ENCODE data around the gene TRAT1.

Gene TRAT1

DNA sequence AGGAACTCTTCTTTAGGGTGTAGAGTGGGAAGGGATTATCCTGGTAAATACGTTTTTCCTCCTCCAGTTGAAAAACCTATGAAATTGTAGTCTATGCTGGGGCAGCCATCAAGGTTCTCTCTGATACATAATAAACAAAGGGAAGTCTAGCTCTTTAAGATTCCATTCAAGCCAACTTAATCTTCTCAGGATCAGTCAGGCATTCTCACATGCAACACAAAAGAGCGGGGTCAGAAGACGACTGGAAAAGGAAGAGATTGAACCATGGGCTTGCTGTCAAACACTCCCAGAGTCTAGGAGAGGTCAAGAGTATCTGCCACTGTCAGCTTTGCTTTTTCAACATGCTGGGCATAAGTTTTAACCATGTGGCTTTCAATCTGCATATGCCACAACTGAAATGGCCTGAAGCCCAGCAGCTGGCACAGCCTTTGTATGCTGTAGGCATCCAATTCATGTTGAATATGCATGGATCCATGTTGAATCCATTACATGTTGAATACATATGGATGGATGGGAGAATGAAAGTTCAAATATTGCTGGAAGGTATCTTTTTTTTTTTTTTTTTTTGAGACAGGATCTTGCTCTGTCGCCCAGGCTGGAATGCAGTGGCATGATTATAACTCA is 8.5 kb downstream of the TRAT1 start:
- no peak overlapping the region for H3K4me3 ChIP-seq (ENCODE audit: insufficient read length, low read depth)
- H3K9ac ChIP-seq (ENCODE audit: insufficient read length, low read depth) = no peak overlapping the region
- TF ChIP-seq SUZ12 (IDR thresholded peaks at IDR 0.05; ENCODE audit: extremely low read depth, insufficient read depth, insufficient read length) = no peak
- no peak for TF ChIP-seq ZNF274 (IDR thresholded peaks at IDR 0.05; ENCODE audit: low read depth, low read length)
- TF ChIP-seq YY1 (IDR thresholded peaks at IDR 0.05; ENCODE audit: insufficient read depth, insufficient read length) = no peak
- H3K9me3 ChIP-seq (ENCODE audit: insufficient read depth, low read length) = no peaks in the 10 kb centered on the region
- no peaks in the 10 kb centered on the region for H3K36me3 ChIP-seq (ENCODE audit: insufficient read depth, insufficient read length, low read length)
- H3K4me1 ChIP-seq (ENCODE audit: insufficient read depth, insufficient read length) = no peaks in the 10 kb centered on the region
- H3K27me3 ChIP-seq (ENCODE audit: insufficient read depth, insufficient read length) = no peaks in the 10 kb centered on the region
- DNase-seq (ENCODE audit: low read depth, low spot score) = peak; percentile 8

DNA sequence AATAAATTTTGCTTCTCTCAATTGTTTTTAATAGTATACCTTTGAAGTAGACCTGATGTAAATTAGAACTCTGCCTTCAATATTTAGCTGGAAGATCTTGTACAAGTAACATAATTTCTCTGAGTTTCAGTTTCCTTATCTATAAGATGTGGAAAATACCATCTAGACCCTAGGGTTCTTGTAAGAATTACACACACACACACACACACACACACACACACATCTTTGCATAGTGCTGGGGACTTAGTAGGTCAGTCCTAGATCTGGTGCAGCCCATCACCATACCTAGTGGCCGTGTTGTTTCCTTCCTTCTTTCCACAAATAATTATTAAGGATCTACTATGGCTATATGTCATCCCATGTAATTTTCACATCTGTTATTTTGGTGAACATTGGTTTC is 11.0 kb downstream of the TRAT1 start:
- Histone ChIP-seq H3K9ac (ENCODE audit: insufficient read length, low read depth) (no peak overlapping the region), H3K4me3 (ENCODE audit: insufficient read length, low read depth) (no peak overlapping the region), H3K4me1 (ENCODE audit: insufficient read depth, insufficient read length) (no peaks in the 10 kb centered on the region), H3K9me3 (ENCODE audit: insufficient read depth, low read length) (no peaks in the 10 kb centered on the region), H3K27me3 (ENCODE audit: insufficient read depth, insufficient read length) (no peaks in the 10 kb centered on the region), H3K36me3 (ENCODE audit: insufficient read depth, insufficient read length, low read length) (no peaks in the 10 kb centered on the region)
- DNase-seq (ENCODE audit: low read depth, low spot score) = no peak
- no peak for TF ChIP-seq YY1 (IDR thresholded peaks at IDR 0.05; ENCODE audit: insufficient read depth, insufficient read length)
- TF ChIP-seq SUZ12 (IDR thresholded peaks at IDR 0.05; ENCODE audit: extremely low read depth, insufficient read depth, insufficient read length) = no peak
- no peak for TF ChIP-seq ZNF274 (IDR thresholded peaks at IDR 0.05; ENCODE audit: low read depth, low read length)

DNA sequence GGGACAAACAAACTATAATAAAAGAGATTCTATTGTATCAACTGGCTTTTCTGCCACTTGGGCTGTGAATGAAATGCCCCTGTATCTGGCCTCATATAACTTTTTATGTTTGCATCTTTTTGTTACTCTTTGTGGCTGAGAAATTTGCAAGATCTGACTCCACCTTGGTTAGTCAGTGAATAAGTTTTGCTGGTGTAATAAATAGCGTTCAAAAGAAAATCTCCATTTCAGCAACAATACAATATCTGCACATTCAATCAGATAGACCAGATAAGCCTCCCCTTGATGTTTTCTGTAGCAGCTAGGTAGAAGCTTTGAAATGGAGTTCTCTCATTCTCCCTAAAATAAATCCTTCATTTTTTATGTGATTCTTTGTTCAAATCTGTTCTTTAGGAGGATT is 12.0 kb downstream of the TRAT1 start:
- Histone ChIP-seq H3K9ac (ENCODE audit: insufficient read length, low read depth) (no peak overlapping the region), H3K4me1 (ENCODE audit: insufficient read depth, insufficient read length) (no peaks in the 10 kb centered on the region), H3K9me3 (ENCODE audit: insufficient read depth, low read length) (no peaks in the 10 kb centered on the region), H3K4me3 (ENCODE audit: insufficient read length, low read depth) (no peak overlapping the region), H3K27me3 (ENCODE audit: insufficient read depth, insufficient read length) (no peaks in the 10 kb centered on the region), H3K36me3 (ENCODE audit: insufficient read depth, insufficient read length, low read length) (no peaks in the 10 kb centered on the region)
- no peak for DNase-seq (ENCODE audit: low read depth, low spot score)
- TF ChIP-seq YY1 (IDR thresholded peaks at IDR 0.05; ENCODE audit: insufficient read depth, insufficient read length) (no peak), ZNF274 (IDR thresholded peaks at IDR 0.05; ENCODE audit: low read depth, low read length) (no peak), SUZ12 (IDR thresholded peaks at IDR 0.05; ENCODE audit: extremely low read depth, insufficient read depth, insufficient read length) (no peak)

- no peaks in the 10 kb centered on the region for H3K27me3 ChIP-seq (ENCODE audit: insufficient read depth, insufficient read length)
- no peak for TF ChIP-seq ZNF274 (IDR thresholded peaks at IDR 0.05; ENCODE audit: low read depth, low read length)
- no peak for TF ChIP-seq SUZ12 (IDR thresholded peaks at IDR 0.05; ENCODE audit: extremely low read depth, insufficient read depth, insufficient read length)
- no peak for TF ChIP-seq YY1 (IDR thresholded peaks at IDR 0.05; ENCODE audit: insufficient read depth, insufficient read length)
- H3K36me3 ChIP-seq (ENCODE audit: insufficient read depth, insufficient read length, low read length) = no peaks in the 10 kb centered on the region
- H3K9me3 ChIP-seq (ENCODE audit: insufficient read depth, low read length) = no peaks in the 10 kb centered on the region
- no peak overlapping the region for H3K4me3 ChIP-seq (ENCODE audit: insufficient read length, low read depth)
- DNase-seq (ENCODE audit: low read depth, low spot score) = no peak
- H3K9ac ChIP-seq (ENCODE audit: insufficient read length, low read depth) = no peak overlapping the region
- no peaks in the 10 kb centered on the region for H3K4me1 ChIP-seq (ENCODE audit: insufficient read depth, insufficient read length)
Observed at GRCh38 chr3:108835101-108835500, 12.5 kb downstream of the TRAT1 start.

DNA sequence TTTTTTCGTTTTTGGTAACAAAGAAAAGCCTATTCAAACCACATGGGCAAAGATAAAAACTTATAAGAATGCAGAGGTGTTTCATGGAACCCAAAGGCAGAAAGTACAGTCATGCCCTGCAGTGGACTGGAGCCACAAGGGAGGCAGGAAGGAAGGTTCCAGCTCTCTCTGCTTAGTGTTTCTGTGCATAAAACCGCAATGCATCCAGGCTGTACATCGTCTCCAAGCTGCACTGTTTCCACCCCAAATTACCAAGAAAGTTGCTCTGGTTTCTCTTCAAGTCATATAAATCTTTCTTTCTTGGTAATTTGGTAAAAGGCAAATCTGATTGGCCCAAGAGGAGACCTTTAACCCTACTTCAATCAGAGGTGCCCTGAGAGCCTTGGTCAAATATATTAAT is 15.8 kb downstream of the TRAT1 start:
- H3K9me3 ChIP-seq (ENCODE audit: insufficient read depth, low read length) = no peaks in the 10 kb centered on the region
- H3K9ac ChIP-seq (ENCODE audit: insufficient read length, low read depth) = no peak overlapping the region
- no peak overlapping the region for H3K4me3 ChIP-seq (ENCODE audit: insufficient read length, low read depth)
- DNase-seq (ENCODE audit: low read depth, low spot score) = no peak
- no peaks in the 10 kb centered on the region for H3K36me3 ChIP-seq (ENCODE audit: insufficient read depth, insufficient read length, low read length)
- H3K27me3 ChIP-seq (ENCODE audit: insufficient read depth, insufficient read length) = no peaks in the 10 kb centered on the region
- H3K4me1 ChIP-seq (ENCODE audit: insufficient read depth, insufficient read length) = no peaks in the 10 kb centered on the region
- TF ChIP-seq YY1 (IDR thresholded peaks at IDR 0.05; ENCODE audit: insufficient read depth, insufficient read length) (no peak), SUZ12 (IDR thresholded peaks at IDR 0.05; ENCODE audit: extremely low read depth, insufficient read depth, insufficient read length) (no peak), ZNF274 (IDR thresholded peaks at IDR 0.05; ENCODE audit: low read depth, low read length) (no peak)

GRCh38 chr3:108845709-108846293 is 23.2 kb downstream of the TRAT1 start:
- Histone ChIP-seq H3K9me3 (ENCODE audit: insufficient read depth, low read length) (no peaks in the 10 kb centered on the region), H3K9ac (ENCODE audit: insufficient read length, low read depth) (no peak overlapping the region), H3K4me1 (ENCODE audit: insufficient read depth, insufficient read length) (no peaks in the 10 kb centered on the region), H3K4me3 (ENCODE audit: insufficient read length, low read depth) (no peak overlapping the region), H3K36me3 (ENCODE audit: insufficient read depth, insufficient read length, low read length) (no peaks in the 10 kb centered on the region), H3K27me3 (ENCODE audit: insufficient read depth, insufficient read length) (no peaks in the 10 kb centered on the region)
- DNase-seq (ENCODE audit: low read depth, low spot score) = no peak
- TF ChIP-seq ZNF274 (IDR thresholded peaks at IDR 0.05; ENCODE audit: low read depth, low read length) (no peak), YY1 (IDR thresholded peaks at IDR 0.05; ENCODE audit: insufficient read depth, insufficient read length) (no peak), SUZ12 (IDR thresholded peaks at IDR 0.05; ENCODE audit: extremely low read depth, insufficient read depth, insufficient read length) (no peak)

- H3K36me3 ChIP-seq (ENCODE audit: insufficient read depth, insufficient read length, low read length) = no peaks in the 10 kb centered on the region
- no peak overlapping the region for H3K9ac ChIP-seq (ENCODE audit: insufficient read length, low read depth)
- no peaks in the 10 kb centered on the region for H3K9me3 ChIP-seq (ENCODE audit: insufficient read depth, low read length)
- H3K4me3 ChIP-seq (ENCODE audit: insufficient read length, low read depth) = no peak overlapping the region
- TF ChIP-seq YY1 (IDR thresholded peaks at IDR 0.05; ENCODE audit: insufficient read depth, insufficient read length) (no peak), ZNF274 (IDR thresholded peaks at IDR 0.05; ENCODE audit: low read depth, low read length) (no peak), SUZ12 (IDR thresholded peaks at IDR 0.05; ENCODE audit: extremely low read depth, insufficient read depth, insufficient read length) (no peak)
- no peak for DNase-seq (ENCODE audit: low read depth, low spot score)
- no peaks in the 10 kb centered on the region for H3K27me3 ChIP-seq (ENCODE audit: insufficient read depth, insufficient read length)
- H3K4me1 ChIP-seq (ENCODE audit: insufficient read depth, insufficient read length) = no peaks in the 10 kb centered on the region
Observed at GRCh38 chr3:108847187-108847586, 24.6 kb downstream of the TRAT1 start.

Measured in NT2/D1 (cell line).